LNCAP (cell line): ENCODE results near the gene MICAL3.
A peak's percentile ranks its signal among the peaks of the same experiment; 100 is the strongest.

Source experiments
- TF ChIP-seq, protein P1 (sequence below): fragments of 450-650 bp; IDR thresholded peaks from 2 replicates; pipeline ENCODE4 v1.5.1; 2017; ENCODE audit warnings: mild to moderate bottlenecking

MICAL3 gene

DNA sequence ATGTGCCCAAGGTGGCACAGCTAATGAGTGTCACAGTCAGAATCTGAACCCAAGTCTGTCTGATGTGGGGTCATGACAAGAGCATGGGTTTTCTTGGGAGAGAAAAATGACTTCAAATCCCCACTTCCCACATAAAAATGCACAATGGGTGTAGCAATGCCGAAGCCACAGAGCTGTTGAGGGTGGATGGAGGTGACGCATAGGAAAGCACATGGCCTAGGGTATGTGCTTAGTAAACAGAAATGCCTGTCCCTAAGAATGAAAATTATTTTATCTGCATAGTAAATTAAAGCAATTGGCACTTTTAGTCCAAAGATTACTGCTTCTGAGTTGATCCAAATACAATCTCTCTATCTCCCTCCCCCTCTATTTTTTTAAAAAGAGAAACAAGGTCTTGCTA is 10.9 kb downstream of the MICAL3 start:
- TF ChIP-seq, protein P1, sequence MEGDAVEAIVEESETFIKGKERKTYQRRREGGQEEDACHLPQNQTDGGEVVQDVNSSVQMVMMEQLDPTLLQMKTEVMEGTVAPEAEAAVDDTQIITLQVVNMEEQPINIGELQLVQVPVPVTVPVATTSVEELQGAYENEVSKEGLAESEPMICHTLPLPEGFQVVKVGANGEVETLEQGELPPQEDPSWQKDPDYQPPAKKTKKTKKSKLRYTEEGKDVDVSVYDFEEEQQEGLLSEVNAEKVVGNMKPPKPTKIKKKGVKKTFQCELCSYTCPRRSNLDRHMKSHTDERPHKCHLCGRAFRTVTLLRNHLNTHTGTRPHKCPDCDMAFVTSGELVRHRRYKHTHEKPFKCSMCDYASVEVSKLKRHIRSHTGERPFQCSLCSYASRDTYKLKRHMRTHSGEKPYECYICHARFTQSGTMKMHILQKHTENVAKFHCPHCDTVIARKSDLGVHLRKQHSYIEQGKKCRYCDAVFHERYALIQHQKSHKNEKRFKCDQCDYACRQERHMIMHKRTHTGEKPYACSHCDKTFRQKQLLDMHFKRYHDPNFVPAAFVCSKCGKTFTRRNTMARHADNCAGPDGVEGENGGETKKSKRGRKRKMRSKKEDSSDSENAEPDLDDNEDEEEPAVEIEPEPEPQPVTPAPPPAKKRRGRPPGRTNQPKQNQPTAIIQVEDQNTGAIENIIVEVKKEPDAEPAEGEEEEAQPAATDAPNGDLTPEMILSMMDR = no peak

DNA sequence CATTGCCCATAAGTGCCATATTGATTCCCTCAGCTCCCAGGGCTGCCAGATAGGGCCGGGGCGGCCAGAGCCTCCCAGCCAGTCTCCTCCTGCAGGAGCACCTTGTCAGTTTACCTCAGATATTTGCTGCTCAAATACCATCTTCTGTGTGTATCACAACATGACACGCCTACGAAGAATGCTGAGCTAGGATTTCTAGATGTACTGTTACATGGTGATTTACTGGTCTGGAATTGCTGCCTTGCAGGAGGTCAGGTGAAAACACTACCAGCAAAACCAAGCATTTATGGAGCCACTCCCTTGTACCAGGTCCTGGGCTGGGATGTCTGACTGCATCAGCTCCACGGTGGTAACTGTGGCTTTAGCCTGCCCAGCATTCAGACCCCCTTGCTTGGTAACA is 11.8 kb downstream of the MICAL3 start:
- TF ChIP-seq, protein P1 = no peak

DNA sequence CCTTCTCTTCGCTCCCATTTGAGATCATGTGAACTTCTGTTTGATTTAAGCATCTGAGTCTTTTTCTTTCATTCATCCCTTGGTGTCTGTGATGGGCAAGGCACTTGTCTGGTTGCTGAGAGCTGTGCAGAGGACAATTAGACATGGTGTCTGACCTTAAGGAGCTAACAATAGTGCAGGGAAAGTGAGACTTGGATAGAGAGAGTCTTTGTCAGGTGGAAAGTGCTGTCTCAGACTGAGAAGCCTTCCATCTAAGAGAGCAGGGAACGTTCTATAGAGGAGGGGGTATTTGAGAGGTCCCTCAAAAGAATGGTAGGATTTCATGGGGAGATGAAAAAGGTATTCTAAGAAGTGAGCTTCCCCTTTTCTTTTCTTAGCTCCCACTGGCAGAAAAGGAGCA is 14.1 kb downstream of the MICAL3 start:
- TF ChIP-seq, protein P1 = no peak

DNA sequence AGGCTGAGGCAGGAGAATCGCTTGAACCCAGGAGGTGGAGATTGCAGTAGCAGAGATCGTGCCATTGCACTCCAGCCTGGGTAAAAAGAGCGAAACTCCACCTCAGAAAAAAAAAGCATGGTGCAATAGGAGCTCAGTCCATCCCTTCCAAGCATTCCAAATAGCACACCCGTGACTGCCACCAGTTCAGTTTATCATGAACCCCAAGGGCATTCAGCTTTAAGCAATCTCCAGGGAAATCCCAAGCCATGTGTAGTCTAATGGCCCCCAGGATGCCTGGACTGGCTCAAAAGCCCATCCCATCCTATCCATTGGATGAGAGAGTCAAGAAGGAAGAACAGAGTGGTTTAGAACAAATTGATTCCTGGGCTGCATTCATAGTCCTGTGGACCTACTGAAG is 16.2 kb downstream of the MICAL3 start:
- TF ChIP-seq, protein P1 = no peak

DNA sequence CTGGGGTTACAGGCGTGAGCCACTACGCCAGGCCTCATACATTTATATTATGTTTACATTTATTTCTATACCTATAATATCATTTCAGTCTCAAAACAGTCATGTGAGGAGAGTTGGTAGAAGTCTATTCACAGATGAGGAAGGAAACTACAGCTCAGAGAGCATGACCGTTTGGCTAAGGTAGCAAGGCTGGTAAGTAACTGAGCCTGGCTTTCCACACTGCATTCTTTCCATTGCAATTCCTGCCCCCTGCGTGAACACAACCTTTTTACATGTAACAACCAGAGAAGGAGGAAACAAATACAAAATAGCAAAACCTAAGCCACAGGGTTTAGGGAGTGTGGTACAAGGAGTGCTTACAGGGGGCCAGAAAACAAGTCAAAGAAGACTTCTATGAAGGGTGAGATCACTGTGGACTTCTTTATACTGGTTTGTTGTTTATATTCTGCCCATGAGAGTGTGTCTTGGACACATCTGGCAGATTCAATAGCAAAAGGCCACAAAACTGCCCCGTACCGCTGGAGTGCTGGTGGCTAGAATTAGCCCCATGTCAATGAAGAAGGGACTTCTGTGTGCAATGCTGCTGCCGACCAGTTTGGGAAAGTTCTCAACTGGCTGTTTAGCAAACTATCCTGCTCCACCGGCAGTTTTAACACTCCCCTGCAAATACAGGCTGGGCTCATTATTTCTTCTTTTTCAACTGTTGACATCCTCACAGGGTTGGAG is 19.0 kb downstream of the MICAL3 start:
- TF ChIP-seq, protein P1 = no peak

DNA sequence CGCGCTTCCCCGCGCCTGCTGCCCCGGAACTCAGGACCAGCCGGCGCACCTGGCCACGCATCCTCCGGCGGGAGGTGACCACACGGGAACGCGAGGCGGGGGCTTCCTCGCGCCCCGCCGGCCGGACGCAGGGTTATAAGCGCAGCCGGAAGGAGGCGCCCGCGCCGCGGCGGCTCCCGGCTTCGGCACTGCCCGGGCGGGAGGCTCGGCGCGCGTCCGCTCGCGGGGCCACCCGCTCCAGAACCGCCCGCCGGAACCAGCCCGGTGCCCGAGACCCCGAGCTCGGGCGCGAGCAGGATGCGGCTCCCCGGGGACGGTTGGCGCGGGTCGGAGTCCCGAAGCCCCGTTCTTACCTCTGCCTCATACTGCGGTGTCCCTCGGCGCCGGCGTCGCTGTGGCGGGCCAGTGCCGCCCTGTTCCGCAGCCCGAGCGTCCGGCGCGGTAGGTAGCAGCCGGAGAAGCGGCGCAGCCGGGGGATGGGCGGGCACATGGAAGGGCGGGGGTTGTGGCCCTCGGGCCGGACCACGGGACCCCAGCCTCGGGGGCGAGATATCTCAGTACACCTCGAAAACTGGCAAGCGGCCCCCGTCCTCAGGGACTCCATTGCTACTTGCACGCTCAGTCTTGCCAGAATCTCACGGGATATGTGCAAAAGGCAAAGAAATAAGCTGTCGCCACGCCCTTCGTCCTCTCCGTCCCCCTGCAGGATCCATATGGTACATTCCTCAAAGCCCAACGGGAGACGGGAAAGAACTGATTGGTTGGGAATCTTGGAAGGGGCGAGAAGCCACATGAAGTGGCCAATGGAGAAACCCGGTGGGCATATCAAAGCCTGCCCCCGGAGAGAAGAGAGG is 23.1 kb downstream of the MICAL3 start:
- TF ChIP-seq, protein P1 = peak; percentile 70

DNA sequence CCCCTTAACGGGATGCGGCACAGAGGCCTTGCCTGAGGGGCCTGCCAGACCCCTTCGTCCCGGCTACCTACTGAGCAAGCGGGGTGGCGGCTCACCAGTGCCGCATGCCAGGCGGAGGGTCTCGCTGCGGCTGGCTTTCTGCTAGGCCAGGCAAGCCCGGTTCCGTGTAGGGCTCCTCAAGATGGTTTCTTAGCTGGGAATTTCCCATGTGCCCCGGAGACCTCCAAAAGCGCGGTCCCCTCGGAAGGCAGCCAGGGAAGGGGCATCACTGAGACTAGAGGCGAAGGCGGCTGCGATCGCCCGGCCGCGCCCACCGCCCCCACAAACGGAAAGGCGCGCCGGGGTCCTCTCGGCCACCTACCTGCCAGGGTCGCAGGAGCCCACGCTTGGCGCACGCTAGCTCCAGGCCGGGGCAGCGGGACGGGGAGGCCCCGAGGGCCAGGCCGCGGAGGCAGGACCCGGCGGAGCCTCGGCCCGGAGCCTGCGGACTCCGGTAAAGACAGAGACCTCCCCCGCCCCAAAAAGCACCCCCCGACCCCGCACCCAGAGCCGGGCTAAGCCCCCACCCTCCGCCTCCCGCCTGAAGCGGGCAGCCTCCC is 23.8 kb downstream of the MICAL3 start:
- TF ChIP-seq, protein P1 = no peak
